ENCODE measurements around the gene HNRNPLL. TPM values are rescaled to one million over a fixed set of nuclear protein-coding genes. Genes with fewer than 3 reads are reported as not detected.

The HNRNPLL gene
- total RNA-seq, 2 donors from 2014 or later, result 41.6 to 58.7 TPM

GRCh38 chr2:38516526-38516925 is 86.2 kb downstream of the HNRNPLL start:
- Histone ChIP-seq H3K4me1 (no peaks in the 10 kb centered on the region), H3K4me3 (no peak overlapping the region), H3K27me3 (no peaks in the 10 kb centered on the region), H3K36me3 (no peaks in the 10 kb centered on the region), H3K27ac (no peak overlapping the region), H3K9me3 (no peaks in the 10 kb centered on the region), H3K9ac (ENCODE audit: low read depth in 2 of 2, low read length in 2 of 2) (no peak overlapping the region)
- intact Hi-C loops (cut with DNase I), result no loop called here
- TF ChIP-seq, protein P1, sequence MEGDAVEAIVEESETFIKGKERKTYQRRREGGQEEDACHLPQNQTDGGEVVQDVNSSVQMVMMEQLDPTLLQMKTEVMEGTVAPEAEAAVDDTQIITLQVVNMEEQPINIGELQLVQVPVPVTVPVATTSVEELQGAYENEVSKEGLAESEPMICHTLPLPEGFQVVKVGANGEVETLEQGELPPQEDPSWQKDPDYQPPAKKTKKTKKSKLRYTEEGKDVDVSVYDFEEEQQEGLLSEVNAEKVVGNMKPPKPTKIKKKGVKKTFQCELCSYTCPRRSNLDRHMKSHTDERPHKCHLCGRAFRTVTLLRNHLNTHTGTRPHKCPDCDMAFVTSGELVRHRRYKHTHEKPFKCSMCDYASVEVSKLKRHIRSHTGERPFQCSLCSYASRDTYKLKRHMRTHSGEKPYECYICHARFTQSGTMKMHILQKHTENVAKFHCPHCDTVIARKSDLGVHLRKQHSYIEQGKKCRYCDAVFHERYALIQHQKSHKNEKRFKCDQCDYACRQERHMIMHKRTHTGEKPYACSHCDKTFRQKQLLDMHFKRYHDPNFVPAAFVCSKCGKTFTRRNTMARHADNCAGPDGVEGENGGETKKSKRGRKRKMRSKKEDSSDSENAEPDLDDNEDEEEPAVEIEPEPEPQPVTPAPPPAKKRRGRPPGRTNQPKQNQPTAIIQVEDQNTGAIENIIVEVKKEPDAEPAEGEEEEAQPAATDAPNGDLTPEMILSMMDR (IDR thresholded peaks at IDR 0.05), result no peak
- no peak for DNase-seq

- no peaks in the 10 kb centered on the region for H3K9me3 ChIP-seq
- no peak overlapping the region for H3K27ac ChIP-seq
- DNase-seq, result no peak
Measured at GRCh38 chr2:38516122-38516521, 86.6 kb downstream of the HNRNPLL start.

DNA sequence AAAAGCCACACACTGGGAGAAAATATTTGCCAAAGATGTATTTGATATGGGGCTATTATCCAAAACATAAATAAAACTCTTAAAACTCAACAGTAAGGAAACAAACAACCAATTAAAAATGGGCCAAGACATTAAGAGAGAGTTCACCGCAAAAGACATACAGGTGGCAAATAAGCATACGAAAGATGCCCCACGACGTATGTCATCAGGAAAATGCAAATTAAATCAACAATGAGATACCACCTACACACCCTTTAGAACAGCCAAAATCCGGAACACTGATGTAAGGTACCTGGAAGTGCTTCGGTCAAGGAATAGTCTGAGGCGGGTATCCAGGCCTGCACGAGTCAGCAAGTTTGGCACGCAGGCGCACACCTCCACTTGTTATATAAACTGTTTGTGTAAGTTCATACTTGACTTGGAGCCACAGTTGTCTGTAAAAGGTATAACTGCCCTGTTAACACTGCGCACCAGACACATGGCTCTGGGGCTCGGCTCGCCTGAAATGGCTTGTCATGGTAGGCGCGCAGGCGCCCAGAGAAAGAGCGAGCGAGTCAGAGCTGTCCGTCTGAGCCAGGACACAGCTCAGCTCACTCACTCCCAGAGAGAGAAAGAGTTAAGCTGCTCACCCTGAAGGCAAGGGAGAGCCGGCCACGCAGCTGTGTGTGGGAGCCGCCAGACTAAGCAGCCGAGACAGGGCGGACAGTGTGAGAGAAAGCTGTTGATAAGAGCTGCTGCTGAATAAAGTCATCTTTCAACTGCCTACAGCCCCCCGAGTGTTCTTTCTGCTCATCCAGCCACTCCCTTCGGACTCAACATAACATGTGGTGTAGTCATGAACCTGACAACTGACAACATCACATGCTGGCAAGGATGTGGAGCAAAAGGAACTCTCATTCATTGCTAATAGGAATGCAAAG is 87.3 kb downstream of the HNRNPLL start:
- TF ChIP-seq, protein P1 (IDR thresholded peaks at IDR 0.05), result no peak
- Histone ChIP-seq H3K4me3 (no peak overlapping the region), H3K27me3 (no peaks in the 10 kb centered on the region), H3K27ac (peak overlapping the region; percentile 8), H3K4me1 (no peaks in the 10 kb centered on the region), H3K36me3 (no peaks in the 10 kb centered on the region), H3K9ac (ENCODE audit: low read depth in 2 of 2, low read length in 2 of 2) (no peak overlapping the region), H3K9me3 (no peaks in the 10 kb centered on the region)
- intact Hi-C loops (cut with DNase I), result no loop called here
- DNase-seq, result no peak

More at GRCh38 chr2:38516122-38516521, 86.6 kb downstream of the HNRNPLL start:
- Histone ChIP-seq H3K4me1 (no peaks in the 10 kb centered on the region), H3K9ac (ENCODE audit: low read depth in 2 of 2, low read length in 2 of 2) (no peak overlapping the region), H3K4me3 (no peak overlapping the region), H3K36me3 (no peaks in the 10 kb centered on the region), H3K27me3 (no peaks in the 10 kb centered on the region)
- intact Hi-C loops (cut with DNase I), result no loop called here
- TF ChIP-seq, protein P1 (IDR thresholded peaks at IDR 0.05), result no peak

GRCh38 chr2:38514603-38515154 is 88.0 kb downstream of the HNRNPLL start:
- TF ChIP-seq, protein P1 (IDR thresholded peaks at IDR 0.05), result no peak
- H3K27ac ChIP-seq, result no peak overlapping the region
- H3K4me3 ChIP-seq, result no peak overlapping the region

DNA sequence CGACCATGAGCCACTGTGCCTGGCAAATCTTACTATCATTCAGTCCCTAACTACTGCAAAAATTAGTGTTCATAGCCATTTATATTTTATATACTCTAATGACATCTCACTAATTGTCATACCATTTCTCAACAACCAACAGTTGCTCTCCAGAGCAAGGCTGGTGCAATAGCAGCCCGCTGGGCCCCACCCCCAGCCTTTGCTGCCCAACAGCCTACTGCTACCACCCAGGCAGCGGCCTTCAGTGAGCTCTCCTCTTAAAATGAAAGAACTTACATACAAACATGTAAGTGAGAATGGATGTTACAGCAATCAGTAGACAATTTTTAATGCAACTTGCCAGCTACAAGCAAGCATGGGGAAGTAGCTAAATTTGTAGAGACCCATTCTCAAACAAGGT is 90.5 kb downstream of the HNRNPLL start:
- no peaks in the 10 kb centered on the region for H3K27me3 ChIP-seq
- no peaks in the 10 kb centered on the region for H3K9me3 ChIP-seq
- no peak overlapping the region for H3K9ac ChIP-seq (ENCODE audit: low read depth in 2 of 2, low read length in 2 of 2)
- TF ChIP-seq, protein P1 (IDR thresholded peaks at IDR 0.05), result no peak
- intact Hi-C loops (cut with DNase I), result no loop called here
- no peak overlapping the region for H3K27ac ChIP-seq
- DNase-seq, result no peak
- H3K4me1 ChIP-seq, result peaks cover 4% of the 10 kb centered on the region
- no peak overlapping the region for H3K4me3 ChIP-seq
- no peaks in the 10 kb centered on the region for H3K36me3 ChIP-seq

More at GRCh38 chr2:38514603-38515154, 88.0 kb downstream of the HNRNPLL start:
- DNase-seq, result no peak
- Histone ChIP-seq H3K36me3 (no peaks in the 10 kb centered on the region), H3K9me3 (no peaks in the 10 kb centered on the region), H3K4me1 (no peaks in the 10 kb centered on the region), H3K27me3 (no peaks in the 10 kb centered on the region), H3K9ac (ENCODE audit: low read depth in 2 of 2, low read length in 2 of 2) (no peak overlapping the region)
- intact Hi-C loops (cut with DNase I), result no loop called here

Other genes starting within 250 kb of the HNRNPLL start
- gene ATL2, start 225.7 kb downstream of the HNRNPLL start, total RNA-seq, result 10 to 100 TPM; 54.9 to 66.5 TPM
- gene GALM, start 63.2 kb upstream of the HNRNPLL start, total RNA-seq, result 10 to 100 TPM; 47.9 to 68.8 TPM
- gene SRSF7, start 148.4 kb upstream of the HNRNPLL start, total RNA-seq, result 100 to 1,000 TPM; 119 to 157 TPM
- gene GEMIN6, start 175.3 kb upstream of the HNRNPLL start, total RNA-seq, result 10 to 100 TPM in 1 of 2 donors, 1 to 10 TPM in 1; 8.8 to 18.7 TPM